IMR-90 (cell line): Measurements from ENCODE around the gene TAAR9. TPM values are rescaled to one million over a fixed set of nuclear protein-coding genes. Genes with fewer than 3 reads are reported as not detected.

Experiments
- ATAC-seq: fragments of 200-7000 bp; cut with Tn5 transposase; 2 replicates; pipeline ENCODE4 v1.9.1; 2020; ENCODE audit warnings: low read depth, mild to moderate bottlenecking, moderate library complexity
- BruUV-seq: library from RNA; stranded (reverse); fragments of 400-500 nt; replicated peaks from 2 replicates; lab custom pipeline; 2021; lab: Mats Ljungman, UMichigan
- CTCF ChIA-PET: fragments of 300-600 bp; formaldehyde crosslinking; extraction: SDS; loops from one replicate; lab custom pipeline; 2021; ENCODE audit warnings: antibody characterized with exemption; lab: Yijun Ruan, JAX
- POLR2A ChIA-PET: fragments of 300-600 bp; sonication (Branson Sonifier 250); formaldehyde crosslinking; loops from one replicate; lab custom pipeline; 2022; ENCODE audit warnings: antibody characterized with exemption; ENCODE audit not compliant: unreplicated experiment; lab: Charles Lee
- DNase-seq: peaks from one replicate; pipeline ENCODE4 v3.0.0; 2013
- H2AFZ ChIP-seq: replicated peaks from 2 replicates; pipeline ENCODE3; 2013; ENCODE audit warnings: low read length, mild to moderate bottlenecking; ENCODE audit not compliant: poor library complexity
- H2AK5ac ChIP-seq: 2 replicates; pipeline ENCODE4 v1.6.1; 2013; ENCODE audit warnings: low read depth, low read length, inconsistent platforms
- H2AK9ac ChIP-seq: replicated peaks from 2 replicates; pipeline ENCODE3; 2013; ENCODE audit warnings: mild to moderate bottlenecking, low read depth, low read length, moderate library complexity; ENCODE audit not compliant: poor library complexity
- H2BK120ac ChIP-seq: 2 replicates; pipeline ENCODE4 v1.6.1; 2013; ENCODE audit warnings: low read depth, low read length, inconsistent platforms
- H2BK15ac ChIP-seq: 3 replicates; pipeline ENCODE4 v1.6.1; 2013; ENCODE audit warnings: low read depth, low read length, inconsistent platforms
- H2BK20ac ChIP-seq: 2 replicates; pipeline ENCODE4 v1.6.1; 2013; ENCODE audit warnings: low read depth, mild to moderate bottlenecking, inconsistent platforms, low read length, moderate library complexity
- H2BK5ac ChIP-seq: 2 replicates; pipeline ENCODE4 v1.6.1; 2013; ENCODE audit warnings: mild to moderate bottlenecking, low read depth, low read length, inconsistent platforms; ENCODE audit not compliant: poor library complexity, severe bottlenecking
- H3K14ac ChIP-seq: replicated peaks from 2 replicates; pipeline ENCODE4 v1.6.1; 2013; ENCODE audit warnings: low read depth, low read length, inconsistent platforms
- H3K18ac ChIP-seq: 2 replicates; pipeline ENCODE4 v1.6.1; 2013; ENCODE audit warnings: low read depth, low read length, control low read depth
- H3K23ac ChIP-seq: 2 replicates; pipeline ENCODE4 v1.6.1; 2013; ENCODE audit warnings: low read depth, low read length, inconsistent platforms
- H3K27ac ChIP-seq: 2 replicates; pipeline ENCODE4 v1.5.1; 2013; ENCODE audit warnings: mild to moderate bottlenecking, control low read depth, low read length; ENCODE audit not compliant: insufficient read depth
- H3K27me3 ChIP-seq: 2 replicates; pipeline ENCODE4 v1.6.1; 2013; ENCODE audit warnings: low read length; ENCODE audit not compliant: control insufficient read depth, insufficient read depth
- H3K36me3 ChIP-seq: 2 replicates; pipeline ENCODE4 v1.6.1; 2013; ENCODE audit warnings: low read length, mixed read lengths; ENCODE audit not compliant: control insufficient read depth, insufficient read depth
- H3K4ac ChIP-seq: 2 replicates; pipeline ENCODE4 v1.6.1; 2013; ENCODE audit warnings: low read depth, low read length, inconsistent platforms
- H3K4me1 ChIP-seq: 2 replicates; pipeline ENCODE4 v1.6.1; 2013; ENCODE audit warnings: low read length, mixed read lengths; ENCODE audit not compliant: control insufficient read depth, insufficient read depth
- H3K4me2 ChIP-seq: 2 replicates; pipeline ENCODE4 v1.6.1; 2013; ENCODE audit warnings: low read depth, mild to moderate bottlenecking, control low read depth, low read length, moderate library complexity
- H3K4me3 ChIP-seq: 2 replicates; pipeline ENCODE4 v1.5.1; 2013; ENCODE audit warnings: low read depth, mild to moderate bottlenecking, control low read depth, low read length, moderate library complexity; ENCODE audit not compliant: insufficient read depth
- H3K56ac ChIP-seq: 2 replicates; pipeline ENCODE4 v1.6.1; 2013; ENCODE audit warnings: low read length, inconsistent platforms; ENCODE audit not compliant: insufficient read depth; ENCODE audit errors: extremely low read depth
- H3K79me1 ChIP-seq, 2 experiments: 2 replicates each; pipeline ENCODE4 v1.6.1; 2013; ENCODE audit warnings: low read length in 2 of 2, inconsistent platforms in 1 of 2, low read depth in 1 of 2
- H3K9ac ChIP-seq: 2 replicates; pipeline ENCODE4 v1.6.1; 2013; ENCODE audit warnings: low read depth, low read length, control low read depth
- H3K9me1 ChIP-seq: 2 replicates; pipeline ENCODE4 v1.6.1; 2013; ENCODE audit warnings: low read length, inconsistent platforms; ENCODE audit not compliant: insufficient read depth
- H3K9me3 ChIP-seq: 2 replicates; pipeline ENCODE4 v1.6.1; 2013; ENCODE audit warnings: low read length; ENCODE audit not compliant: control insufficient read depth, insufficient read depth
- H4K20me1 ChIP-seq: 2 replicates; pipeline ENCODE4 v1.6.1; 2013; ENCODE audit warnings: low read length, inconsistent platforms; ENCODE audit not compliant: insufficient read depth
- H4K5ac ChIP-seq: 2 replicates; pipeline ENCODE4 v1.6.1; 2013; ENCODE audit warnings: mild to moderate bottlenecking, low read depth, low read length, control low read depth
- H4K8ac ChIP-seq, 2 experiments: 2 replicates each; pipeline ENCODE4 v1.6.1; 2013; ENCODE audit warnings: low read depth in 2 of 2, low read length in 2 of 2, control low read depth in 1 of 2, inconsistent platforms in 1 of 2
- H4K91ac ChIP-seq: 2 replicates; pipeline ENCODE4 v1.6.1; 2013; ENCODE audit warnings: low read depth, low read length, inconsistent platforms; ENCODE audit not compliant: insufficient read depth
- BHLHE40 ChIP-seq: fragments of 150-350 bp; IDR thresholded peaks from 2 replicates; pipeline ENCODE4 v1.6.1; 2016; ENCODE audit warnings: mild to moderate bottlenecking, low read depth, low read length
- CEBPB ChIP-seq: IDR thresholded peaks from 2 replicates; pipeline ENCODE4 v1.6.1; 2012; ENCODE audit warnings: low read depth, low read length, improper control_type of control experiment
- CHD1 ChIP-seq: IDR thresholded peaks from 2 replicates; pipeline ENCODE4 v1.6.1; 2012; ENCODE audit warnings: low read depth, low read length, improper control_type of control experiment
- CTCF ChIP-seq: conservative IDR thresholded peaks from 2 replicates; pipeline ENCODE4 v1.5.1; 2012; ENCODE audit warnings: mild to moderate bottlenecking, low read depth, low read length, improper control_type of control experiment
- ELK1 ChIP-seq: fragments of 150-350 bp; IDR thresholded peaks from 2 replicates; pipeline ENCODE4 v1.6.1; 2016; ENCODE audit warnings: low read depth, mild to moderate bottlenecking, low read length, moderate library complexity, borderline replicate concordance
- FOS ChIP-seq: fragments of 150-350 bp; IDR thresholded peaks from 2 replicates; pipeline ENCODE4 v1.6.1; 2016; ENCODE audit warnings: low read depth, low read length
- MAFK ChIP-seq: IDR thresholded peaks from 2 replicates; pipeline ENCODE4 v1.6.1; 2012; ENCODE audit warnings: low read depth, low read length, improper control_type of control experiment
- MAZ ChIP-seq: IDR thresholded peaks from 2 replicates; pipeline ENCODE4 v1.6.1; 2012; ENCODE audit warnings: low read depth, mild to moderate bottlenecking, low read length, improper control_type of control experiment, moderate library complexity, borderline replicate concordance
- MXI1 ChIP-seq: IDR thresholded peaks from 2 replicates; pipeline ENCODE4 v1.6.1; 2012; ENCODE audit warnings: low read depth, mild to moderate bottlenecking, low read length, moderate library complexity, borderline replicate concordance
- NFE2L2 ChIP-seq: fragments of 150-350 bp; IDR thresholded peaks from 2 replicates; pipeline ENCODE4 v1.6.1; 2016; ENCODE audit warnings: low read depth, mild to moderate bottlenecking, low read length
- POLR2A ChIP-seq: IDR thresholded peaks from 2 replicates; pipeline ENCODE4 v1.6.1; 2012; ENCODE audit warnings: mild to moderate bottlenecking, low read depth, low read length
- RAD21 ChIP-seq: IDR thresholded peaks from 2 replicates; pipeline ENCODE4 v1.6.1; 2012; ENCODE audit warnings: low read length, improper control_type of control experiment
- RCOR1 ChIP-seq: IDR thresholded peaks from 2 replicates; pipeline ENCODE4 v1.6.1; 2012; ENCODE audit warnings: mild to moderate bottlenecking, low read length, improper control_type of control experiment; ENCODE audit not compliant: insufficient replicate concordance
- RFX5 ChIP-seq: IDR thresholded peaks from 2 replicates; pipeline ENCODE4 v1.8.0; 2012; ENCODE audit warnings: low read depth, mild to moderate bottlenecking, low read length, moderate library complexity
- SMC3 ChIP-seq: fragments of 150-350 bp; IDR thresholded peaks from 2 replicates; pipeline ENCODE4 v1.6.1; 2016; ENCODE audit warnings: low read depth, mild to moderate bottlenecking, antibody characterized with exemption, low read length, moderate library complexity
- USF2 ChIP-seq: fragments of 150-350 bp; IDR thresholded peaks from 2 replicates; pipeline ENCODE4 v1.6.1; 2017; ENCODE audit warnings: mild to moderate bottlenecking, antibody characterized with exemption, low read length, low read depth
- WGBS, 2 experiments: methylation state at CpG; one replicate each; pipeline versions ENCODE4 v1.1.5 to v1.1.7; 2013; ENCODE audit warnings: missing lambda C conversion rate in 2 of 2; ENCODE audit not compliant: insufficient read length in 1 of 2; ENCODE audit errors: extremely low coverage in 2 of 2; 5-methylcytosine and 5-hydroxymethylcytosine counted together
- dilution Hi-C: fragments of 300-500 bp; cut with HindIII; formaldehyde crosslinking; loops from one replicate; pipeline ENCODE4 v1.14.3; 2018; ENCODE audit warnings: low sequenced_read_pairs; ENCODE audit not compliant: unreplicated experiment
- in situ Hi-C: fragments of 300-500 bp; cut with MboI; formaldehyde crosslinking; loops from 3 replicates; pipeline ENCODE4 v1.14.3; 2019; ENCODE audit warnings: low sequenced_read_pairs, inconsistent platforms, mixed read lengths
- intact Hi-C: fragments of 100-400 bp; cut with micrococcal nuclease; formaldehyde crosslinking; loops from 2 replicates; pipeline ENCODE4 v1.10.0; 2022
- polyA plus RNA-seq, 3 experiments: library from polyadenylated mRNA; depleted of rRNA; stranded (reverse); fragments of >200 nt; gene quantifications; 2 replicates each; pipeline ENCODE4 v1.2.3, GENCODE V29; 2012; ENCODE audit warnings: low replicate concordance in 1 of 3
- total RNA-seq: library from RNA; depleted of rRNA; stranded (reverse); fragments of >200 nt; gene quantifications from 2 replicates; pipeline ENCODE4 v1.2.3, GENCODE V29; 2012

The TAAR9 gene
- total and polyA plus RNA-seq, 2 of the 4 experiments (the other 2 are of a cell fraction), result not detected

GRCh38 chr6:132498638-132499037 lies 39.4 kb upstream of the TAAR9 start:
- no peak overlapping the region for H3K9ac ChIP-seq
- no peak overlapping the region for H3K4me2 ChIP-seq
- no peak overlapping the region for H2AFZ ChIP-seq
- H4K5ac ChIP-seq, result no peak overlapping the region
- ATAC-seq, result no peak
- no CpG with 5 or more reads among the region's 3 CpGs for WGBS, 2 experiments
- POLR2A ChIA-PET, result no interaction called here
- no peaks in the 10 kb centered on the region for H3K9me3 ChIP-seq
- H3K4ac ChIP-seq, result no peak overlapping the region
- H2BK15ac ChIP-seq, result no peak overlapping the region
- in situ Hi-C loops (loop anchor here (25.0 kb wide), 1 partner anchor 811 kb away; no protein-coding TSS in a partner anchor), dilution Hi-C loops (loop anchor here (25.0 kb wide), 1 partner anchor 211 kb away; no protein-coding TSS in a partner anchor), intact Hi-C loops (no loop called here)
- H3K56ac ChIP-seq, result no peak overlapping the region
- H3K14ac ChIP-seq, result no peak overlapping the region
- H2BK5ac ChIP-seq, result no peak overlapping the region
- CTCF ChIA-PET, result no interaction called here
- TF ChIP-seq MAZ, result no peak
- no peak for TF ChIP-seq FOS
- no peak for TF ChIP-seq RFX5
- no peak for TF ChIP-seq MXI1
- no peak for TF ChIP-seq SMC3
- no peak for TF ChIP-seq CTCF
- TF ChIP-seq BHLHE40, result no peak
- TF ChIP-seq CEBPB, result no peak
- no peak for TF ChIP-seq RCOR1
- no peak for TF ChIP-seq MAFK
- no peak for TF ChIP-seq ELK1
- no peak for TF ChIP-seq CHD1
- no peak for TF ChIP-seq RAD21
- no peak for TF ChIP-seq POLR2A
- TF ChIP-seq NFE2L2, result no peak
- no peak for TF ChIP-seq USF2
- H3K36me3 ChIP-seq, result peaks cover 9% of the 10 kb centered on the region
- H2AK9ac ChIP-seq, result no peak overlapping the region
- peaks cover 6% of the 10 kb centered on the region; the same call in 1 of the 2 replicates for H3K9me1 ChIP-seq
- peaks cover 10% of the 10 kb centered on the region; the same call in 1 of the 2 replicates for H4K20me1 ChIP-seq
- no peak overlapping the region for H4K91ac ChIP-seq
- peaks cover 2% of the 10 kb centered on the region; the same call in 1 of the 2 replicates for H3K4me1 ChIP-seq
- no peak overlapping the region for H3K4me3 ChIP-seq
- H2AK5ac ChIP-seq, result no peak overlapping the region
- no peaks in the 10 kb centered on the region for H3K27me3 ChIP-seq
- H2BK120ac ChIP-seq, result no peak overlapping the region
- peaks cover 20 to 52% of the 10 kb centered on the region in 2 experiments for H3K79me1 ChIP-seq
- H3K23ac ChIP-seq, result no peak overlapping the region
- no peak overlapping the region for H3K18ac ChIP-seq
- no peak overlapping the region for H3K27ac ChIP-seq
- no TSS peak for BruUV-seq
- no peak overlapping the region for H4K8ac ChIP-seq
- no peak for DNase-seq
- no peak overlapping the region for H2BK20ac ChIP-seq
